GM23248 (cell line): ENCODE measurements around the gene RCBTB1. TPM values are rescaled to one million over a fixed set of nuclear protein-coding genes. Genes with fewer than 3 reads are reported as not detected.

Experiments
- DNase-seq: peaks from one replicate; pipeline ENCODE4 v3.0.0-alpha.2; 2015
- H2AFZ ChIP-seq: fragments of 200-600 bp; sonication (generic); 2 replicates; pipeline ENCODE4 v1.6.1; 2016; ENCODE audit warnings: antibody characterized with exemption
- H3F3A ChIP-seq: fragments of 200-600 bp; sonication (generic); 2 replicates; pipeline ENCODE4 v1.6.1; 2016; ENCODE audit warnings: mild to moderate bottlenecking, antibody characterized with exemption, mixed run types; ENCODE audit not compliant: insufficient read depth
- H3K27ac ChIP-seq: fragments of 200-600 bp; sonication (generic); 2 replicates; pipeline ENCODE4 v1.5.1; 2016; ENCODE audit warnings: mild to moderate bottlenecking
- H3K27me3 ChIP-seq: fragments of 200-600 bp; sonication (generic); replicated peaks from 2 replicates; pipeline ENCODE4 v1.6.1; 2016; ENCODE audit warnings: mild to moderate bottlenecking; ENCODE audit not compliant: insufficient read depth
- H3K36me3 ChIP-seq: fragments of 200-600 bp; sonication (generic); 2 replicates; pipeline ENCODE4 v1.6.1; 2016; ENCODE audit warnings: low read depth, mild to moderate bottlenecking
- H3K4me1 ChIP-seq: fragments of 200-600 bp; sonication (generic); 2 replicates; pipeline ENCODE4 v1.6.1; 2016; ENCODE audit warnings: mild to moderate bottlenecking; ENCODE audit not compliant: insufficient read depth
- H3K4me2 ChIP-seq: fragments of 200-600 bp; sonication (generic); one replicate; pipeline ENCODE4 v1.6.1; 2016; ENCODE audit warnings: mild to moderate bottlenecking; ENCODE audit not compliant: unreplicated experiment
- H3K4me3 ChIP-seq: fragments of 200-600 bp; sonication (generic); 2 replicates; pipeline ENCODE4 v1.5.1; 2016; ENCODE audit warnings: mild to moderate bottlenecking
- H3K79me2 ChIP-seq: fragments of 200-600 bp; sonication (generic); 2 replicates; pipeline ENCODE4 v1.6.1; 2016; ENCODE audit warnings: mild to moderate bottlenecking; ENCODE audit not compliant: insufficient read depth
- H3K9ac ChIP-seq: fragments of 200-600 bp; sonication (generic); 2 replicates; pipeline ENCODE4 v1.6.1; 2016; ENCODE audit warnings: mild to moderate bottlenecking
- H3K9me2 ChIP-seq: fragments of 200-600 bp; sonication (generic); 2 replicates; pipeline ENCODE4 v1.6.1; 2016; ENCODE audit warnings: mixed run types, mild to moderate bottlenecking, moderate library complexity; ENCODE audit not compliant: insufficient read depth
- H3K9me3 ChIP-seq: fragments of 200-600 bp; sonication (generic); one replicate; pipeline ENCODE4 v1.6.1; 2017; ENCODE audit warnings: low read depth
- H4K20me1 ChIP-seq: fragments of 200-600 bp; sonication (generic); 2 replicates; pipeline ENCODE4 v1.6.0; 2016; ENCODE audit not compliant: insufficient read depth
- EZH2 ChIP-seq: fragments of 200-600 bp; sonication (generic); IDR thresholded peaks from 2 replicates; pipeline ENCODE4 v1.6.1; 2018; ENCODE audit warnings: antibody characterized with exemption, mild to moderate bottlenecking; ENCODE audit not compliant: insufficient read depth, poor library complexity, severe bottlenecking
- EZH2phosphoT487 ChIP-seq: fragments of 200-600 bp; sonication (generic); IDR thresholded peaks from 2 replicates; pipeline ENCODE4 v1.6.1; 2018; ENCODE audit warnings: antibody characterized with exemption, moderate library complexity, mild to moderate bottlenecking, low read depth; ENCODE audit not compliant: insufficient read depth
- WGBS, 2 experiments: methylation state at CpG; one replicate each; pipeline ENCODE4 v1.1.6; 2015 to 2017; ENCODE audit warnings: low lambda C conversion rate in 2 of 2, low coverage in 1 of 2; ENCODE audit errors: missing lambda C conversion rate in 2 of 2; 5-methylcytosine and 5-hydroxymethylcytosine counted together
- in situ Hi-C: fragments of 300-500 bp; cut with MboI; formaldehyde crosslinking; loops from 2 replicates; pipeline ENCODE4 v1.15.0; 2020
- polyA plus RNA-seq: library from polyadenylated mRNA; unstranded; fragments of >200 nt; fragmentation: Nextera tagmentation; extraction: Ambion mirVana; gene quantifications from 2 replicates; pipeline ENCODE4 v1.2.1, GENCODE V29; 2016
- total RNA-seq: library from RNA; depleted of rRNA; stranded (reverse); fragments of >200 nt; shearing (Covaris generic); gene quantifications from 2 replicates; pipeline ENCODE4 v1.2.3, GENCODE V29; 2014

The RCBTB1 gene
- total and polyA plus RNA-seq, 2 experiments from 2014 or later = 9.5 to 9.9 TPM

DNA sequence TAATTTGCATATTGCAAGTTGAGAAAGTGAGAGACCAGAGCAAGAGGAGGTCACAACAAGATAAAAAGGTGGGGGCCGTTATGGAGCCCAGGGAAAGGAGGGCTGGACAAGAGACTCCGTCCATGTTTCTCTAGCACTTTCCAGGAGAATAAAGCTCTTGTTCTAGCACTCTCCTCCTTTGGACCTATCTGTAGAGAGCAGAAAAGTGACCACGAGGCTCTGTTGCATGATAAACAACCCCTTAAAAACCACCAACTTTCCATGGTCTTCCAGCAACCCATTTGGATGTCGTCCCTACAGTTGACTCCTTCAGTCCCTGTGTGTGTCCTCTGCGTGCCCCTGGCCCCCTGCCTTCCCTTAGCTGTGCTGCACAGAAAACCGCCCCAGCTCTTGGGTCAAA is 38.9 kb upstream of the RCBTB1 start:
- whole genome bisulfite sequencing, 2 experiments = 85 to 86% methylated on average over 6 of the region's 6 CpGs
- no peaks in the 10 kb centered on the region for H3F3A ChIP-seq
- in situ Hi-C loops = no loop called here
- no peaks in the 10 kb centered on the region for H3K9me3 ChIP-seq
- no peaks in the 10 kb centered on the region for H3K9me2 ChIP-seq
- no peak overlapping the region for H3K4me2 ChIP-seq
- no peaks in the 10 kb centered on the region for H3K27me3 ChIP-seq
- H3K79me2 ChIP-seq = no peaks in the 10 kb centered on the region
- no peaks in the 10 kb centered on the region for H3K36me3 ChIP-seq
- no peak overlapping the region for H3K9ac ChIP-seq
- H3K4me1 ChIP-seq = no peaks in the 10 kb centered on the region
- H2AFZ ChIP-seq = no peak overlapping the region
- DNase-seq = no peak
- TF ChIP-seq EZH2 = no peak
- no peak for TF ChIP-seq EZH2phosphoT487
- H3K27ac ChIP-seq = no peak overlapping the region
- H4K20me1 ChIP-seq = no peaks in the 10 kb centered on the region
- H3K4me3 ChIP-seq = no peak overlapping the region

DNA sequence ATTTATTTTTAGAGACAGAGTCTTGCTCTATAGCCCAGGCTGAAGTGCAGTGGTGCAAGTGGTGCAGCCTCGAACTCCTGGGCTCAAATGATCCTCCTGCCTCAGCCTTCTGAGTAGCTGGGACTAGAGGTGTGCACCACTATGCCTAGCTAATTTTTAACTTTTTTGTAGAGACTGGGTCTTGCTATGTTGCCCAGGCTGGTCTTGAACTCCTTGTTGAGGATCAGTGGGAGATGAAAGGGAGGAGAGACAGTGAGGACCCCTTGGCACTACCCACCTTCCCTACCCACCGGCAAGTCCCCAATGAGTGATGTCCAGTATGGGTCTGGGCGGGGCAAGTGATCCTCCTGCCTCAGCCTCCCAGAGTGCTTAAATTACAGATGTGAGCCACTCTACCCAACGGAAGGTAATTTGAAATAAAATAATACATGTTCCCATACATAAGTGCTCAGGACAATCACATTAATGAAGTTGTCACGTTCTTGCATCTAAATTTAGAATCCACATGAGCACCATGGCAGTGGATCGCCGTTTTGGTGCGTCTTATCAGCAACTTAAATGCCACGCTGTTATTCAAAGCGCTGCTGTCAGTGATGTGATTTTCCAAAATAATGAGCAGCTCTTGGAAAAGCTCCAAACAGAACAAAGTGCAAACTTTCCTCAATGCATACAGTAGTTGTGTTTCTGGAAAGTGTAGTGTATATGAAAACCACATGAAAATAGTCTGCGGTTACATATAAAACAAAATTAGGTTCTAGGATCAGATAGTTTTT is 37.0 kb upstream of the RCBTB1 start:
- no peak for DNase-seq
- Histone ChIP-seq H3K27ac (no peak overlapping the region), H3K9me2 (no peaks in the 10 kb centered on the region), H3K27me3 (no peaks in the 10 kb centered on the region), H3K9ac (no peak overlapping the region), H2AFZ (no peak overlapping the region), H3K4me2 (no peak overlapping the region), H3K4me1 (no peaks in the 10 kb centered on the region), H3K4me3 (no peak overlapping the region), H3F3A (no peaks in the 10 kb centered on the region), H3K79me2 (no peaks in the 10 kb centered on the region), H3K9me3 (no peaks in the 10 kb centered on the region), H3K36me3 (no peaks in the 10 kb centered on the region), H4K20me1 (no peaks in the 10 kb centered on the region)
- no peak for TF ChIP-seq EZH2phosphoT487
- TF ChIP-seq EZH2 = no peak
- 65 to 67% methylated on average over 11 of the region's 11 CpGs for WGBS, 2 experiments
- in situ Hi-C loops = no loop called here

DNA sequence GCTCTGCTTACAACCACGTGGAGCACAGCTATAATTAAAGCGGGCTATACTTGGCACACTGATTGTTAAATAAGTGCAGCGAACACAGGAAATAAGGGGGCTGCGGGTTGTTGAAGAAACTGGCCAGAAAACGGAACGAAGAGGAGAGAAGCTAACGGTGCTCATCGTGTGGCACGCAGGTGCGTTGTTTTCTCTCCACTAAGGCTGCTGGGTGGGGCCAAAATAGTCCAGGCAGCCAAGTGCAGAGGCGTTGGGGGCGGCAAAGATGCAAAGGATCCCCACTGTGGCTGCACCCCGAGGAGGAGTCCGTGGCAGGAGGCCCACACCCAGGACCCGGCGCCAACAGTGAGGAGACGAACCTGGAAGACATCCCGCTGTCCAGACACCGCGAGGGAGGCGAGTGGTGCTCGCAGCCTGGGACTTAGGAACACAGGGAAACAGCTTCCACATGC is 34.8 kb upstream of the RCBTB1 start:
- WGBS, 2 experiments = 32 to 33% methylated on average over 22 of the region's 22 CpGs
- peak overlapping the region; percentile 53 for H2AFZ ChIP-seq

DNA sequence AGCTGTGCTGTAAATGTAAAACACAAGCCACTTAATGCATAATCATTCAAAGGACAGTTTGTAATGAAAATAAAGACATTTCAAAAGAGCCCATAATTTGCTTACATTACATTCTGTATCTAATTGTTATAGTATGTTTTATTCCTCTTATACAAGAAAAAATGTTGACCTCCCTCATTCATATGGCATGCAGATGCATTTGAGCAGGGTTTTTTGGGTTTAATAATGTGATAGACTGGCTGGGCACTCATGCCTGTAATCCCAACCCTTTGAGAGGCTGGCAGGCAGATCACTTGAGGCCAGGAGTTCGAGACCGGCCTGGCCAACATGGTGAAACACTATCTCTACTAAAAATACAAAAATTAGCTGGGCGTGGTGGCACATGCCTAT is 31.3 kb upstream of the RCBTB1 start:
- Histone ChIP-seq H3K36me3 (no peaks in the 10 kb centered on the region), H2AFZ (peak overlapping the region; percentile 94), H3K4me3 (no peak overlapping the region), H3K4me2 (no peak overlapping the region), H3K79me2 (no peaks in the 10 kb centered on the region), H3F3A (peaks cover 7% of the 10 kb centered on the region; the same call in 1 of the 2 replicates), H3K4me1 (0 out of 2 replicates have a peak, but pooled peaks cover 4% of the 10 kb centered on the region), H4K20me1 (no peaks in the 10 kb centered on the region), H3K27ac (peak overlapping the region; percentile 20; the same call in 1 of the 2 replicates), H3K9me3 (no peaks in the 10 kb centered on the region), H3K27me3 (no peaks in the 10 kb centered on the region), H3K9me2 (no peaks in the 10 kb centered on the region), H3K9ac (peak overlapping the region; percentile 33; the same call in 1 of the 2 replicates)
- TF ChIP-seq EZH2phosphoT487 (no peak), EZH2 (no peak)
- no peak for DNase-seq
- in situ Hi-C loops = no loop called here
- WGBS, 2 experiments = 31 to 33% methylated on average over 3 of the region's 3 CpGs

More for the DNA sequence above, 34.8 kb upstream of the RCBTB1 start:
- Histone ChIP-seq H3K9me3 (no peaks in the 10 kb centered on the region), H3K79me2 (no peaks in the 10 kb centered on the region), H3K4me2 (peak overlapping the region; percentile 28), H4K20me1 (no peaks in the 10 kb centered on the region), H3K27ac (no peak overlapping the region), H3K4me1 (0 out of 2 replicates have a peak, but pooled peaks cover 4% of the 10 kb centered on the region), H3F3A (peaks cover 7% of the 10 kb centered on the region; the same call in 1 of the 2 replicates), H3K4me3 (peak overlapping the region; percentile 42), H3K9me2 (no peaks in the 10 kb centered on the region), H3K27me3 (no peaks in the 10 kb centered on the region), H3K9ac (no peak overlapping the region), H3K36me3 (no peaks in the 10 kb centered on the region)
- DNase-seq = peak; percentile 22
- no peak for TF ChIP-seq EZH2phosphoT487
- no peak for TF ChIP-seq EZH2
- in situ Hi-C loops = no loop called here
